ENCODE results near the gene MTUS2. TPM values are rescaled to one million over a fixed set of nuclear protein-coding genes. Genes with fewer than 3 reads are reported as not detected.

The MTUS2 gene
- total and polyA plus RNA-seq, 2 of the 8 experiments (the other 6 are each of a cell fraction or from before 2014, with no cell fraction given), result 0.18 to 0.80 TPM

DNA sequence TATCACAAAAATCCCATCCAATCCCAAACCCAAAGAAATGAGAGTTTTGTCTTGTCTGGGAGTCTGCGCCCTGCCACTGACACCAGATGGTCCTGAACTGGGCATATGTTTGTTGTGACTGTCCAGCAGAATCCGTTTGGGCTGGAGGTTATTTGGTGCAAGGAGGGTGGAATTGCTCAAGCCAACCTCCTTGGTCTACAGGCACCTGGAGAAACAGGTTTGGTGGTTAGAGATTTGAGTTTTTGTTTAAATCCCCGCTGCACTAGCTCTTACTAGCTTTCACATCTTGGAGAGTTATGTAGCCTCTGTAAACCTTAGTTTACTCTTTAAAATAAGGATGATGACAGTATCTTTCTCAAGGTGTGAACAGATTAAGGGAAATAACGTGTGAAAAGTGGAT, 673.7 kb downstream of the MTUS2 start:
- Histone ChIP-seq H3K4me2 (ENCODE audit: insufficient read depth in 1 of 2, low read depth in 2 of 2, low read length in 2 of 2) (no peak overlapping the region), H4K8ac (ENCODE audit: extremely low read depth, insufficient read depth, low read length) (no peak overlapping the region), H3K14ac (ENCODE audit: insufficient read length) (no peak overlapping the region), H3K4me1 (replicated peaks in 1 of 4; ENCODE audit: control insufficient read depth in 3 of 4, insufficient read depth in 4 of 4, low read length in 3 of 4) (peaks cover 0 to 3% (median 0%) of the 10 kb centered on the region in 4 experiments; a peak in 2 of 7 replicates), H3K56ac (replicated peaks; ENCODE audit: insufficient read length, low read depth, low read length) (no peak overlapping the region), H3K18ac (ENCODE audit: extremely low read depth, low read length) (no peak overlapping the region), H3K79me2 (ENCODE audit: control insufficient read depth in 1 of 2, insufficient read depth in 2 of 2, low read length in 2 of 2) (no peaks in the 10 kb centered on the region), H3K27me3 (replicated peaks in 1 of 4; ENCODE audit: control insufficient read depth in 3 of 4, extremely low read depth in 1 of 4, insufficient read depth in 3 of 4, low read length in 3 of 4) (peaks cover 0 to 2% (median 0%) of the 10 kb centered on the region in 4 experiments; a peak in 1 of 7 replicates), H2BK120ac (replicated peaks; ENCODE audit: low read depth, low read length) (no peak overlapping the region), H3K9me3 (ENCODE audit: insufficient read depth in 2 of 2, low read depth in 1 of 2, low read length in 1 of 2) (no peaks in the 10 kb centered on the region), H3K27ac (ENCODE audit: low read depth, low read length) (no peak overlapping the region), H4K91ac (replicated peaks; ENCODE audit: insufficient read length, low read length) (no peak overlapping the region), H2AFZ (ENCODE audit: low read length) (no peak overlapping the region), H3K36me3 (ENCODE audit: control insufficient read depth in 2 of 4, insufficient read depth in 4 of 4, low read length in 3 of 4) (no peaks in the 10 kb centered on the region; a peak in 2 of 8 replicates), H2BK15ac (ENCODE audit: low read length) (no peak overlapping the region), H2BK5ac (ENCODE audit: low read depth, low read length) (no peak overlapping the region), H3K79me1 (ENCODE audit: low read depth, low read length) (no peaks in the 10 kb centered on the region; the same call in 1 of the 2 replicates), H4K20me1 (replicated peaks in 1 of 2; ENCODE audit: control insufficient read depth in 1 of 2, insufficient read depth in 2 of 2, low read length in 2 of 2) (peaks cover 0 to 11% of the 10 kb centered on the region in 2 experiments), H4K5ac (ENCODE audit: insufficient read length, low read depth, low read length) (no peak overlapping the region), H3K9ac (replicated peaks in 1 of 4; ENCODE audit: extremely low read depth in 1 of 4, low read depth in 3 of 4, low read length in 3 of 4) (no peak overlapping the region), H2BK20ac (ENCODE audit: low read length) (no peak overlapping the region), H2BK12ac (ENCODE audit: low read depth, low read length) (no peak overlapping the region), H3K23me2 (ENCODE audit: low read depth, low read length) (peaks cover 16% of the 10 kb centered on the region), H3K4me3 (ENCODE audit: extremely low read depth in 1 of 4, insufficient read depth in 2 of 4, low read depth in 3 of 4, low read length in 4 of 4) (no peak overlapping the region), H3K23ac (ENCODE audit: insufficient read length) (no peak overlapping the region), H3K4ac (replicated peaks; ENCODE audit: insufficient read length, low read depth, low read length) (no peak overlapping the region), H2AK5ac (ENCODE audit: low read depth, low read length) (no peak overlapping the region)
- POLR2A ChIA-PET (ENCODE audit: partially characterized antibody), result interaction anchor here (1.0 to 1.4 kb wide), 3 partner anchors 10 to 14 kb away, joined by 4 to 5 read pairs (median 4); no protein-coding TSS in a partner anchor
- 84% methylated on average over 4 of the region's 4 CpGs; no CpG with 5 or more reads in 1 of the 2 experiments for WGBS, 2 experiments (ENCODE audit: extremely low coverage in 1 of 2, insufficient coverage in 1 of 2, insufficient read length in 1 of 2, insufficient replicate concordance in 2 of 2, low coverage in 1 of 2, low lambda C conversion rate in 2 of 2, missing lambda C conversion rate in 1 of 2)
- DNase-seq (ENCODE audit: low read depth in 1 of 2, low spot score in 2 of 2) (no peak), FAIRE-seq (no peak)
- CTCF ChIA-PET (ENCODE audit: partially characterized antibody), result interaction anchor here (1.0 to 1.5 kb wide), 3 partner anchors 10 to 21 kb away, joined by 4 to 6 read pairs (median 4); no protein-coding TSS in a partner anchor
- no peak for TF ChIP-seq SIX5 (IDR thresholded peaks at IDR 0.05; ENCODE audit: low read depth, low read length)
- no peak for TF ChIP-seq CTBP2 (IDR thresholded peaks at IDR 0.05; ENCODE audit: borderline replicate concordance, insufficient read depth, insufficient read length, low read length)
- no peak for TF ChIP-seq TBP (IDR thresholded peaks at IDR 0.05; ENCODE audit: low read depth, low read length)
- no peak for TF ChIP-seq CEBPB (IDR thresholded peaks at IDR 0.05; ENCODE audit: low read depth, low read length)
- no peak for TF ChIP-seq RFX5 (IDR thresholded peaks at IDR 0.05; ENCODE audit: borderline replicate concordance, low read depth, low read length)
- TF ChIP-seq EP300 (IDR thresholded peaks at IDR 0.05; ENCODE audit: borderline replicate concordance in 1 of 2, low read depth in 2 of 2, low read length in 2 of 2), result no peak
- TF ChIP-seq, protein P1, sequence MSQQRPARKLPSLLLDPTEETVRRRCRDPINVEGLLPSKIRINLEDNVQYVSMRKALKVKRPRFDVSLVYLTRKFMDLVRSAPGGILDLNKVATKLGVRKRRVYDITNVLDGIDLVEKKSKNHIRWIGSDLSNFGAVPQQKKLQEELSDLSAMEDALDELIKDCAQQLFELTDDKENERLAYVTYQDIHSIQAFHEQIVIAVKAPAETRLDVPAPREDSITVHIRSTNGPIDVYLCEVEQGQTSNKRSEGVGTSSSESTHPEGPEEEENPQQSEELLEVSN (IDR thresholded peaks at IDR 0.05), result no peak
- no peak for TF ChIP-seq ASH2L (IDR thresholded peaks at IDR 0.05; ENCODE audit: low read length)
- TF ChIP-seq, protein P2, sequence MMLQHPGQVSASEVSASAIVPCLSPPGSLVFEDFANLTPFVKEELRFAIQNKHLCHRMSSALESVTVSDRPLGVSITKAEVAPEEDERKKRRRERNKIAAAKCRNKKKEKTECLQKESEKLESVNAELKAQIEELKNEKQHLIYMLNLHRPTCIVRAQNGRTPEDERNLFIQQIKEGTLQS (IDR thresholded peaks at IDR 0.05; ENCODE audit: insufficient read depth, low read depth, low read length), result no peak
- no peak for TF ChIP-seq ZNF274 (IDR thresholded peaks at IDR 0.05; ENCODE audit: borderline replicate concordance, extremely low read depth, low read length)
- TF ChIP-seq SP1 (IDR thresholded peaks at IDR 0.05; ENCODE audit: low read depth, low read length), result no peak
- no peak for TF ChIP-seq HDAC6 (IDR thresholded peaks at IDR 0.05; ENCODE audit: low read depth, low read length)
- no peak for TF ChIP-seq SP2 (IDR thresholded peaks at IDR 0.05; ENCODE audit: low read length)
